Stimulated activated effector memory CD8-positive, alpha-beta T cell treated with anti-CD3 and anti-CD28 coated beads, Interleukin-12 subunit alpha, Interleukin-12 subunit beta, amount 100 ng/mL, for 72 hours (primary cell): ENCODE results near the gene KRT2.
"Not testable (repeated sequence)": the region's sequence is repeated elsewhere in the genome, so short reads cannot be mapped to it uniquely, and the experiment has no call there.

Experiments
- ATAC-seq: fragments of 150-1000 bp; cut with Tn5 transposase; 2 replicates; pipeline ENCODE4 v1.10.0; 2021
- DNase-seq, 2 donors: peaks; one replicate each; pipeline ENCODE4 v3.0.0; 2021 to 2022; ENCODE audit warnings: low spot score in 2 of 2
- H3K27ac Mint-ChIP-seq: one replicate; pipeline ENCODE4 v1.8.0; 2022; ENCODE audit warnings: mild to moderate bottlenecking, mixed read lengths
- H3K36me3 Mint-ChIP-seq: one replicate; pipeline ENCODE4 v1.8.0; 2022; ENCODE audit warnings: mild to moderate bottlenecking, mixed read lengths
- H3K4me1 Mint-ChIP-seq: one replicate; pipeline ENCODE4 v1.8.0; 2022; ENCODE audit warnings: mixed read lengths
- H3K4me3 Mint-ChIP-seq: one replicate; pipeline ENCODE4 v1.8.0; 2022; ENCODE audit warnings: mild to moderate bottlenecking, mixed read lengths
- H3K9me3 Mint-ChIP-seq: one replicate; pipeline ENCODE4 v1.8.0; 2022; ENCODE audit warnings: mixed read lengths

The KRT2 gene

DNA sequence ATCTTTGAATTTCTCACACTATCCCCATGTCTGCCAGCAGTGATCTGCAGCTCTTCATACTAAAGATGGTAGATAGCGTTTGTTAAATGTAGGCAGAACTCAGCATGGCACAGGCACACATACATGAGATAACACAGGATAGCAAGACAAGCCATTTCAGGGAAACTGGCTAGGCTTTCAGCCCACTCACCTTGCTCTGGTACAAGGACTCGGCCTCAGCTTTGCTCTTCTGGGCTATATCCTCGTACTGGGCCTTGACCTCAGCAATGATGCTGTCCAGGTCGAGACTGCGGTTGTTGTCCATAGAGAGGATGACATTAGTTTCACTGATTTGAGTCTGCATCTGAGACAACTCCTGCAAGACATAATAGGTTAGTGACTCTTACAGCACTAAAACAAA, 25.1 kb upstream of the KRT2 start:
- Mint-ChIP-seq H3K36me3 (peaks cover 7% of the 10 kb centered on the region), H3K4me3 (no peak overlapping the region), H3K4me1 (peaks cover 15% of the 10 kb centered on the region), H3K27ac (no peak overlapping the region), H3K9me3 (no peaks in the 10 kb centered on the region)
- DNase-seq (no peak), ATAC-seq (no peak)

DNA sequence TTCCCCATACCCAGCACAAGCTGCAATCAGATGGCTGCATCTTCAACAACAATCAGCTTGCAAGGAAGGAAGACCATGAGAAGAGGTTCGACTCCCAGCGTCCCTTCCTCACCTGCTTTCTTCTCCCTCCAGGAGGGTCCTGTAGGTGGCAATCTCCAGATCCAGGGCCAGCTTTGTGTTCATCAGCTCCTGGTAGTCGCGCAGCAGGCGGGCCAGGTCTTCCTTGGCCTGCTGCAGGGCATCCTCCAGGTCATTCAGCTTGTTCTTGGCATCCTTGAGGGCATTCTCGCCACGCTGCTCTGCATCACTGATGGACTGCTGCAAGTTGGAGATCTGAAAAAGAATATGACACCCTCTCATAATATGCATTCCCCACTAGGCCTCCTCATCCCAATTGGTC, 24.2 kb upstream of the KRT2 start:
- ATAC-seq (no peak), DNase-seq (no peak)
- Mint-ChIP-seq H3K27ac (no peak overlapping the region), H3K36me3 (peaks cover 7% of the 10 kb centered on the region), H3K4me1 (peaks cover 10% of the 10 kb centered on the region), H3K9me3 (no peaks in the 10 kb centered on the region), H3K4me3 (no peak overlapping the region)

GRCh38 chr12:52675301-52675701, 23.3 kb upstream of the KRT2 start:
- Mint-ChIP-seq H3K4me1 (peaks cover 5% of the 10 kb centered on the region), H3K36me3 (peaks cover 7% of the 10 kb centered on the region), H3K9me3 (no peaks in the 10 kb centered on the region), H3K4me3 (no peak overlapping the region), H3K27ac (no peak overlapping the region)
- DNase-seq (no peak), ATAC-seq (no peak)

DNA sequence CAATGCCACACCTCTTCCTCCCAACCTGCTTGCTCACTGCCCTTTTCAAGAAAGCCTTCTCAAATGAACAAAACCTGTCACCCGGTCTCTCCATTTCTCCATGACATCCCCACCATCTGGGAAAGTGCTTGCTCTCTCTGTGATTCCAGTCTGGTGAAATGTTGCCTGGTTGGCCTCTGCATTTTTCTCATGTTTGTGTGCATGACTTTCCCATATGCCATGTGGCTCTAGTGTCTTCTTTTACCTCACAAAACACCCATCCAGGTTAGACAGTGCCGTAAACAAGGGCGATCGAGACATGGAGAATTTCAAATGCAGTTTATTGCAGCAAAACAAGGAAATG, 22.4 kb upstream of the KRT2 start:
- Mint-ChIP-seq H3K36me3 (no peaks in the 10 kb centered on the region), H3K4me3 (no peak overlapping the region), H3K9me3 (no peaks in the 10 kb centered on the region), H3K4me1 (no peaks in the 10 kb centered on the region), H3K27ac (no peak overlapping the region)
- ATAC-seq (no peak), DNase-seq (no peak)

DNA sequence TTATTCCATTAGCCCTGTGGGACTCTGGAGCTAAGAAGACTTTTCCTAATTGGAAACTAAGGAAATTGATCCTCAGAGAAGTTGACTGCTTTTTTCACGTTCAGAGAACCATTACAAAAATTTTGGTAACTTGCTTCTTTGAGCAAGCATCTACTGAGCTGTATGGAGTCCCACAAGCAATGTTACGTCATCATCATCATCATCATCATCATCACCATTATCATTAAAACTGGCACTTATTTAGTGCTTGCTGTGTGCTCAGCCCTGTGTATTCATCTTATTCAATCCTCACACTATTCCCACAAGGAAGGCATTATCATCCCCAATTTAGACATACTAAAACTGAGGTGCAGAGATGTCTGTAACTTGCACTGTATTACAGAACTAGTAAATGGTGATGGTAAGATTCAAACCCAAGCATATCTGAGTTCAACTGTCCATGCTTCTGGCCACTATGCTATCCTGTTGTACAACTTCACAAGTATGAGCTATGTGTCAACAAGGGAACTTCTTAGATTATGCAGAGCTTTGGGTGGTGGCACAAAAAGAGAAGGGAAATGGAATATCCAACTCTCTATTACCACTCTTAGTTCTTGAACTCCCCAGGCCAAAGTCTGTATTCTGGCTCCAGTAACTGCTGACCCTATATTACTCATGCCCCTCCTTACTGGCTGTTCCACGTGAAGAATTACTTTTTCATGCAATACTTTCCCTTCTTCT, 21.9 kb upstream of the KRT2 start:
- Mint-ChIP-seq H3K27ac (no peak overlapping the region), H3K4me1 (no peaks in the 10 kb centered on the region), H3K36me3 (no peaks in the 10 kb centered on the region), H3K4me3 (no peak overlapping the region), H3K9me3 (no peaks in the 10 kb centered on the region)
- DNase-seq (no peak), ATAC-seq (no peak)

DNA sequence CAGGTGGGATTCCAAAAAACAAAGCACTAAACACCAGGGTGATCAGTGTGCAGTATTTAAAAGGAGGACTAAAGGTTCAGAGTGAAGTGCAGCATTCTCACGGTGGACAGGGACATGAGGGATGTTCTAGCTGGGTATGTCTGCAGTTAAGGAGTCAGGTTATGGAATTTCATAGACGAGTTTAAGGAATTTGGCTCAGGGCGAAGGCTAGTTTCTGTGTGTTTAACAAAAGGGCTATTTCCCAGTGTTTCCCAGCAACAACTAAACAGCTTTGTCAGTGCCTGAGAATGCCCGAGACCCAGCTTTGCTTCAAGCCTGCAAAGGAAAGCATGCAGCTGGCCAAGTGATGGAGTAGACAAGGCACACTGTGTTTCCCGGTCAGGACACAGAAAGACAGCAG, 21.2 kb upstream of the KRT2 start:
- DNase-seq (no peak), ATAC-seq (no peak)

DNA sequence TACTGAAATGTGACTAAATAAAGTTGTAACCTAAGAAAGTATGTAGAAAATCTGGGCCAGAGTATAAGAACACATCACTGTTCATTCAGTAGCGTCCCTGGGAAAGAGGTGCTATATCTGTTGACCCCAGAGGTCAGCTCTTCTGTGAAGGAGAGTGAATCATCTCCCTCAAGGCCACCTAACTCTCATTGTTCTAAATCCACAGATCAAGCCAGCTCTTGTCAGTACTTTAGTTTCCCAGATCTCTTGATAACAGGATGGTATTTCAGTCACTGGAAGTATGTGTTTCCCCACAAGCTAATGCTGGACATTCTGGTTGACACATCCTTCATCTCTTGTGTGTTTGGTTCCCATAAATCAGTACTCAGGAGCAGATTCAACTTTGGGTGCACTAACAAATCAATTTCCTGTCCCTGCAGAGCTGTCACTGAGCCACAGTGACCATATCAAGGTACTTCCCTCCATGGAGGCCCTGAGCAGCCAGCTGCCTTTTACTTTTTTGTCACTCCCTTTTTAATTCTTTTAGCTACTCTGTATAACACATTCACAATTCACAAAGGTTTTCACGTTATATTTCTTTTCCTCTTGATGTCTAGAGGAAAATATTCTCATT, 20.4 kb upstream of the KRT2 start:
- Mint-ChIP-seq H3K36me3 (no peaks in the 10 kb centered on the region), H3K9me3 (no peaks in the 10 kb centered on the region), H3K27ac (no peak overlapping the region), H3K4me1 (no peaks in the 10 kb centered on the region), H3K4me3 (no peak overlapping the region)
- ATAC-seq: peak; percentile 43
- DNase-seq: no peak

More for the DNA sequence above, 21.2 kb upstream of the KRT2 start:
- Mint-ChIP-seq H3K9me3 (no peaks in the 10 kb centered on the region), H3K4me3 (no peak overlapping the region), H3K36me3 (no peaks in the 10 kb centered on the region), H3K27ac (no peak overlapping the region), H3K4me1 (no peaks in the 10 kb centered on the region)

DNA sequence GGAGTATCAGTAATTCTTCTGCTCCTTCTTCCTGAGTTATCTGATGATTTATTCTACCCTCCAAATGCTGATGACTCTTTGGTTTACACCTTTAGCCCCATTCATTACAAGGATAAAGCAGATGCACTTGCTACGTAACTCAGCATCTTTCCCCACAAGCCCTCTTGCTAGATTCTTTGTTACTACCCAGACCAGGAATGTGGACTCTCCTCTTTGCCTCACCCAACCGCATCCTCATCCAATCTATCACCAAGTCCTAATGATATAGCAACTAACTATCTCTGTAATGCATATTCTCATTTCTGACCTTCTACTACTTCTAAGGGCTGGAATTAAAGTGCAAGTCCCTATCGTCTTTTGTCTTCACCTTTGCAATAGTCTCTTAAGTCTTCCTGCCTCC, 18.9 kb upstream of the KRT2 start:
- H3K36me3 Mint-ChIP-seq: no peaks in the 10 kb centered on the region
- H3K4me3 Mint-ChIP-seq: no peak overlapping the region
- no peaks in the 10 kb centered on the region for H3K9me3 Mint-ChIP-seq
- DNase-seq: no peak
- H3K27ac Mint-ChIP-seq: no peak overlapping the region
- no peaks in the 10 kb centered on the region for H3K4me1 Mint-ChIP-seq
- ATAC-seq: no peak

DNA sequence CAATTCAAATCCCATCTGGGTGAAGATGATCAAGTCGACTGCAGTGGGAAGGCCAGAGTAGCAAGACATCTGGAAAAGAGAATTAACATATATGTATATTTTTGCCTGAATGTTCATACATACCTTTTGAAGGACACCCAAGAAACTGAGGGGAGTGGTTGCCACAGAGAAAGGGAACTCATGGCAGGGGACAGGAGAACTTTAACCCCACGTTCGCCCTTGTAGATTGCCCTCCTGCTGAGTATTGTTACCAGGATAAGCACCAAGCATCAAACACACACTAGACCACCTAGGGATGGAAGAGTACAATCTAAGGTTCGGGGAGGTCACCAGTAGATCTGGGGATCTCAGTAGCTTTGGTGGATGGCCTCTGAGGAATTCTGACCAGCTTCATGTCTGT, 18.5 kb upstream of the KRT2 start:
- Mint-ChIP-seq H3K4me3 (no peak overlapping the region), H3K27ac (no peak overlapping the region), H3K36me3 (no peaks in the 10 kb centered on the region), H3K9me3 (no peaks in the 10 kb centered on the region), H3K4me1 (no peaks in the 10 kb centered on the region)
- ATAC-seq (no peak), DNase-seq (no peak)

GRCh38 chr12:52669941-52670340, 17.9 kb upstream of the KRT2 start:
- not testable (repeated sequence) for H3K9me3 Mint-ChIP-seq, DNase-seq, H3K27ac Mint-ChIP-seq, ATAC-seq, H3K36me3 Mint-ChIP-seq, H3K4me3 Mint-ChIP-seq, H3K4me1 Mint-ChIP-seq

DNA sequence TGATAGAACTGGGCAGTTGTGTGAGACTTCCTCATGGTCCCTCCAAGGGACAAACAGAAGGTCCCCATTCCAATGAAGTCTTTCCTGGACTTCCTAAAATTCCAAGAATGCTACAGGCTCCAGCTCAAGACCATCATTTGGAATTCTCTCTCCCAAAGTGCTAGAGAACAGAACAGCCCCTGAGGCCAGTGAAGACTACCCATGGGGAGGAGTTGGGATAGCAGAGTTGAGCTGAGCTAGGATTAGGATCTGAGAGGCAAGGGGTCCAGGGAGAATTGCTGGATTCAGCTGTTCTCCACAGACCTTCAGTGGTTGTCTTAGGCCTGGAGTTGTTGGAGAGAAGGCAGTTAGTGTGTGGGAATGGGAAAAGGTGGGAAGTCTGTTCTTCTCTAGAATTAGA, 17.4 kb upstream of the KRT2 start:
- Mint-ChIP-seq H3K4me3 (no peak overlapping the region), H3K36me3 (no peaks in the 10 kb centered on the region), H3K27ac (no peak overlapping the region), H3K9me3 (no peaks in the 10 kb centered on the region), H3K4me1 (no peaks in the 10 kb centered on the region)
- DNase-seq (no peak), ATAC-seq (no peak)

GRCh38 chr12:52667931-52668330, 15.9 kb upstream of the KRT2 start:
- DNase-seq: no peak
- H3K9me3 Mint-ChIP-seq: no peaks in the 10 kb centered on the region
- no peak overlapping the region for H3K4me3 Mint-ChIP-seq
- ATAC-seq: no peak
- no peak overlapping the region for H3K27ac Mint-ChIP-seq
- no peaks in the 10 kb centered on the region for H3K36me3 Mint-ChIP-seq
- no peaks in the 10 kb centered on the region for H3K4me1 Mint-ChIP-seq

- Mint-ChIP-seq H3K27ac (no peak overlapping the region), H3K4me1 (peaks cover 2% of the 10 kb centered on the region), H3K9me3 (no peaks in the 10 kb centered on the region), H3K36me3 (no peaks in the 10 kb centered on the region), H3K4me3 (no peak overlapping the region)
- ATAC-seq (no peak), DNase-seq (no peak)
Observed at GRCh38 chr12:52667509-52667908, 15.5 kb upstream of the KRT2 start.

DNA sequence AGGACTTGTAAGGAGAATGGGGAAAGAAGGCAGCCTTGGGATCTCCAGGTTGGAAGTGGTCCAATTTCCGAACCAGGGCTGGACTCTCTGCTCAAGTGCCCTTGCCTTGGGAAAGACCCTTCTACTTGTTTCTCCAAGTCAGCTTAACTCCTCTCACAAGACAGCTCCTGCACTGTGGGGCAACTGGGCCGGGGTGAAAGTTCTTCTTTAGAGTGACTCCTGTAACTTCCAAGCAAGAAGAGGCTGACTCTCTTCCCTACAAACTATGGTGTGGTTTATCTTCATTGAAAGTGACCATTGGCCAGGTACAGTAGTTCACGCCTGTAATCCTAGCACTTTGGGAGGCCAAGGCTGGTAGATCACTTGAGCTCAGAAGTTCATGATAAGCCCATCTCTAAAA, 14.5 kb upstream of the KRT2 start:
- no peak overlapping the region for H3K4me3 Mint-ChIP-seq
- DNase-seq: no peak
- H3K4me1 Mint-ChIP-seq: peaks cover 12% of the 10 kb centered on the region
- H3K36me3 Mint-ChIP-seq: no peaks in the 10 kb centered on the region
- ATAC-seq: no peak
- H3K27ac Mint-ChIP-seq: no peak overlapping the region
- H3K9me3 Mint-ChIP-seq: no peaks in the 10 kb centered on the region

DNA sequence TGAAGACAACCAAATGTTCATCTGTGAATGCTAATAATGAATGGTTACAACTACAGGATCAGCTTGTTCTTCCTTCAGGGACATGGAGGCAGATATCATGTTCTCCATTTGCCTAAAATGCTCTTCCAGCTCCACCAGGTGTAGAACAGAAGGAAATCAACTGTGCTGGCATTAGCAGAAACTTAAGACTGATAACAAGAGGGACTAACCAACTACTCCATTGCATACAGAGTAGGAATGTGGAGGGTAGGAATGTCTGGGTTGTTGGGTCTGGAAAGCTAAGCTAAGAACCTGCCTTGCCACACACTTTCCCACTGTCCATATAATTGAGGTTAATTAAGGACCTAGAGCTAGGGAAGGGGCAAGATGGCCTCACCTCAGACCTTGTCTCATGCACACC, 11.4 kb upstream of the KRT2 start:
- ATAC-seq: no peak
- no peaks in the 10 kb centered on the region for H3K9me3 Mint-ChIP-seq
- no peak for DNase-seq
- no peak overlapping the region for H3K27ac Mint-ChIP-seq
- H3K4me3 Mint-ChIP-seq: no peak overlapping the region
- H3K4me1 Mint-ChIP-seq: peaks cover 12% of the 10 kb centered on the region
- H3K36me3 Mint-ChIP-seq: no peaks in the 10 kb centered on the region

DNA sequence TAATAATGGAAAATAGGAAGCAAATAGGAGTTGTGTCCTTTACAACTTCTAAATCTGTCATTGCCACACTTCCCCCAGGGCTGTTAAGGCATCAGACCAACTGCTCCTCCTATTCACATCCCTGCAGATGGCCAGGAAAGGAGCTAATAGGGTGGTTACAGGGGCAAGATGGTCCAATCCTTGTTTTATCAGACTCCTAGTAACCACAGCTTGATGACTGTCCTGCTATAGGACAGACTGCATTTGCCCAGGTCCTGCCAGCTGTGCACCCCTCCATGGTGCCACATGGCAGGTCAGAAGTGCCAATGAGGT, 10.9 kb upstream of the KRT2 start:
- no peak for DNase-seq
- H3K4me3 Mint-ChIP-seq: no peak overlapping the region
- no peak overlapping the region for H3K27ac Mint-ChIP-seq
- ATAC-seq: no peak
- peaks cover 12% of the 10 kb centered on the region for H3K4me1 Mint-ChIP-seq
- H3K9me3 Mint-ChIP-seq: no peaks in the 10 kb centered on the region
- no peaks in the 10 kb centered on the region for H3K36me3 Mint-ChIP-seq
